ENCODE measurements around the gene XAGE3.

Gene XAGE3

DNA sequence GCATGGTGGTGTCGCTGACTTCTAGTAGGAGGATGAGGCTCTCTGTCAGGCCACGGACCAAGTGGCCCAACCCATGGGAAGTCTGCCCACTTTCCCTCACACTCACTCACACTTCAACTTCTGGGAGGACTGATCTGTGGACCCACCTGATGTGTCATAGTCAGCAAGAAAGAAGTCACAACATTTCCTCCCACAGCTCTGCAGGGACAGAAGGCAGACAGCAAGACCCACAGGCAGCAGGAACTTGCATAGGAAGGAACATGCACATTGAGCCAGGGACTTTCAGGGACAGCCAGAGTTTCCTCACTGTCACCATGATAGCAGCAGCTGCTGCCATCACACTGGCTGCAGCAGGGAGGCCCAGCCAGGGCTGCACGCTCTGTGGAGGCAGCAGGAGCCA is 37.3 kb downstream of the XAGE3 start:
- in situ Hi-C loops (cut with MboI; ENCODE audit: low sequenced_read_pairs, unreplicated experiment) = no loop called here
- no peak for DNase-seq (ENCODE audit: low spot score)
- TF ChIP-seq, protein P1, sequence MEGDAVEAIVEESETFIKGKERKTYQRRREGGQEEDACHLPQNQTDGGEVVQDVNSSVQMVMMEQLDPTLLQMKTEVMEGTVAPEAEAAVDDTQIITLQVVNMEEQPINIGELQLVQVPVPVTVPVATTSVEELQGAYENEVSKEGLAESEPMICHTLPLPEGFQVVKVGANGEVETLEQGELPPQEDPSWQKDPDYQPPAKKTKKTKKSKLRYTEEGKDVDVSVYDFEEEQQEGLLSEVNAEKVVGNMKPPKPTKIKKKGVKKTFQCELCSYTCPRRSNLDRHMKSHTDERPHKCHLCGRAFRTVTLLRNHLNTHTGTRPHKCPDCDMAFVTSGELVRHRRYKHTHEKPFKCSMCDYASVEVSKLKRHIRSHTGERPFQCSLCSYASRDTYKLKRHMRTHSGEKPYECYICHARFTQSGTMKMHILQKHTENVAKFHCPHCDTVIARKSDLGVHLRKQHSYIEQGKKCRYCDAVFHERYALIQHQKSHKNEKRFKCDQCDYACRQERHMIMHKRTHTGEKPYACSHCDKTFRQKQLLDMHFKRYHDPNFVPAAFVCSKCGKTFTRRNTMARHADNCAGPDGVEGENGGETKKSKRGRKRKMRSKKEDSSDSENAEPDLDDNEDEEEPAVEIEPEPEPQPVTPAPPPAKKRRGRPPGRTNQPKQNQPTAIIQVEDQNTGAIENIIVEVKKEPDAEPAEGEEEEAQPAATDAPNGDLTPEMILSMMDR (IDR thresholded peaks at IDR 0.05; ENCODE audit: borderline replicate concordance, control extremely low read depth, extremely low read depth, insufficient read depth, missing control alignments) = no peak

DNA sequence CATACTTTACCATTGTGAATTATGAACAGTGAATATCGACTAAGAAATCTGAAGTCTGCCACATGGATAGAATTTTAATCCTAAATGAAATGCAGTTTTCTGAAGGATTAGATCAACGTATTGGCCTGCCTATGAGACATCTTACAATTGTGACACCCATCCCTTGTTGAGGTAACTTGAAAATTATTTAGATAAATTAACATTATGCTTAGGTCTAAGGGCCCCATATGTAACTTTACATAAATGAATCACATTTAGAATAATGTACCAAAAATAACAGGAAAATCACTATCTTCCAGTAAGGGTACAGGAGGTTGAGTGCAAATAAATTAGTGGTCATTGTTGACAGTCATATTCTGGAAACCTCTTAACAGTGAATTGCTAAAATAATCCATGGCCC is 43.3 kb downstream of the XAGE3 start:
- DNase-seq (ENCODE audit: low spot score) = no peak
- TF ChIP-seq, protein P1 (IDR thresholded peaks at IDR 0.05; ENCODE audit: borderline replicate concordance, control extremely low read depth, extremely low read depth, insufficient read depth, missing control alignments) = no peak
- in situ Hi-C loops (cut with MboI; ENCODE audit: low sequenced_read_pairs, unreplicated experiment) = no loop called here

DNA sequence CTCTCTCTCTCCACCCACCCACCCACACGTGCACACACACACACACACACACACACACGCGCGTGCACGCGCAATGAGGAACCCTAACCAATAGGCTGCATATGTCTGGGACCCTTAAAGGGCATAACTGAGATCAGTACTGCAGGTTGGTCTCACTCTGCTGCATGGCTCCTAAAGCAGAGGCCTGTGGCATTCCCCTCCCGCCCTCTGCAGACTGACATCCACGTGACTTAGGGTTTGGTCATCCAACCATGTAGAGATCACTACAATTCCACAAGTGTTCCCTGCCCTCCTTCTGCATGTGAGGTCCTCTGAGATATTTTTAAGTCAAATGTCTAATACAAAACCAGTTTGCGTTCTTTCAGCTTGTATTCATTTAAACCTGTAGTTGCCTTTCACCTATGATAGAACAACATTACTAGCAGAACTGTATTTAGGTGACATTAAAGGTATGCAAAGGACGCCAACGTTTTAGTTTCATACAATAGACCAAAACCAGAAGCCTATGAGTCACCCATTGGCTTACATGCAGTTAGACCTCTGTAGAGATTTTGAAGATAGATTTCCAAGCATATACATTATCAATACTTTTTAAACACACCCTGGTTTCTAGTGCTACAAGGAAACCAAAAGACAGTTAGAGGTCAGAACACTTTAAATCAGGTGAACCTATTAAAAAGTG is 46.7 kb downstream of the XAGE3 start:
- TF ChIP-seq, protein P1 (IDR thresholded peaks at IDR 0.05; ENCODE audit: borderline replicate concordance, control extremely low read depth, extremely low read depth, insufficient read depth, missing control alignments) = no peak
- in situ Hi-C loops (cut with MboI; ENCODE audit: low sequenced_read_pairs, unreplicated experiment) = no loop called here

DNA sequence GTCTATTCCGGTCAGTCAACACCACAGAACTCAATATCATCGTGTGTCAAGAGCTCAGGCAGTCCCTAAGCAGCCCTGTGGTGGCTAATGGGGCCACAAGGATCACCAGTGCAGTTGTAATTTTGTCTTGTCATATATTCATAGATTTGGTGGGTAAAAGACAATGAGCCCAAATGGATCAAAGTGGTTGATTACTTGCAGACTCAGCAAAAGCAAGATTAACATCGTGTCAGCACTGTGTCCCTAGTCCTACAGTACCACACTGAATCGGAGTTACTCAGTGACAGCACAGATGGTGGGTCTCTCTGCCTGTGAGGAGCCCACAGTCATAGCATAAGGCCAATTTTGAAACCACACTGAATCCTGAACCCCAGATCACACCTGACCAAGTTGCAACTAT is 48.1 kb downstream of the XAGE3 start:
- in situ Hi-C loops (cut with MboI; ENCODE audit: low sequenced_read_pairs, unreplicated experiment) = no loop called here
- no peak for DNase-seq (ENCODE audit: low spot score)
- TF ChIP-seq, protein P1 (IDR thresholded peaks at IDR 0.05; ENCODE audit: borderline replicate concordance, control extremely low read depth, extremely low read depth, insufficient read depth, missing control alignments) = no peak

More for the DNA sequence above, 46.7 kb downstream of the XAGE3 start:
- no peak for DNase-seq (ENCODE audit: low spot score)
